ENCODE data around the gene CIT. TPM values are rescaled to one million over a fixed set of nuclear protein-coding genes. Genes with fewer than 3 reads are reported as not detected.

The CIT gene, protein sequence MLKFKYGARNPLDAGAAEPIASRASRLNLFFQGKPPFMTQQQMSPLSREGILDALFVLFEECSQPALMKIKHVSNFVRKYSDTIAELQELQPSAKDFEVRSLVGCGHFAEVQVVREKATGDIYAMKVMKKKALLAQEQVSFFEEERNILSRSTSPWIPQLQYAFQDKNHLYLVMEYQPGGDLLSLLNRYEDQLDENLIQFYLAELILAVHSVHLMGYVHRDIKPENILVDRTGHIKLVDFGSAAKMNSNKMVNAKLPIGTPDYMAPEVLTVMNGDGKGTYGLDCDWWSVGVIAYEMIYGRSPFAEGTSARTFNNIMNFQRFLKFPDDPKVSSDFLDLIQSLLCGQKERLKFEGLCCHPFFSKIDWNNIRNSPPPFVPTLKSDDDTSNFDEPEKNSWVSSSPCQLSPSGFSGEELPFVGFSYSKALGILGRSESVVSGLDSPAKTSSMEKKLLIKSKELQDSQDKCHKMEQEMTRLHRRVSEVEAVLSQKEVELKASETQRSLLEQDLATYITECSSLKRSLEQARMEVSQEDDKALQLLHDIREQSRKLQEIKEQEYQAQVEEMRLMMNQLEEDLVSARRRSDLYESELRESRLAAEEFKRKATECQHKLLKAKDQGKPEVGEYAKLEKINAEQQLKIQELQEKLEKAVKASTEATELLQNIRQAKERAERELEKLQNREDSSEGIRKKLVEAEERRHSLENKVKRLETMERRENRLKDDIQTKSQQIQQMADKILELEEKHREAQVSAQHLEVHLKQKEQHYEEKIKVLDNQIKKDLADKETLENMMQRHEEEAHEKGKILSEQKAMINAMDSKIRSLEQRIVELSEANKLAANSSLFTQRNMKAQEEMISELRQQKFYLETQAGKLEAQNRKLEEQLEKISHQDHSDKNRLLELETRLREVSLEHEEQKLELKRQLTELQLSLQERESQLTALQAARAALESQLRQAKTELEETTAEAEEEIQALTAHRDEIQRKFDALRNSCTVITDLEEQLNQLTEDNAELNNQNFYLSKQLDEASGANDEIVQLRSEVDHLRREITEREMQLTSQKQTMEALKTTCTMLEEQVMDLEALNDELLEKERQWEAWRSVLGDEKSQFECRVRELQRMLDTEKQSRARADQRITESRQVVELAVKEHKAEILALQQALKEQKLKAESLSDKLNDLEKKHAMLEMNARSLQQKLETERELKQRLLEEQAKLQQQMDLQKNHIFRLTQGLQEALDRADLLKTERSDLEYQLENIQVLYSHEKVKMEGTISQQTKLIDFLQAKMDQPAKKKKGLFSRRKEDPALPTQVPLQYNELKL (N-terminal part only)
- 67.9 TPM for total RNA-seq (2021; ENCODE audit: unreplicated experiment)
- polyA plus RNA-seq (2012; ENCODE audit: insufficient read length) = 22.4 TPM
- percentile 84 among the genes with signal in this experiment for Bru-seq, nascent RNA
- BruChase-seq, experiment 1, labeled RNA remaining after a 2-hour chase = percentile 71 among the genes with signal in this experiment
- percentile 76 among the genes with signal in this experiment for BruChase-seq, experiment 2, labeled RNA remaining after a 6-hour chase
- long read RNA-seq, partial matches to known transcripts = 11 of 87 reads
- long read RNA-seq, other reads (novel, unspliced or antisense) = 76 of 87 reads

- no peak for TF ChIP-seq REST (IDR thresholded peaks at IDR 0.05; ENCODE audit: insufficient read depth in 1 of 2, low read depth in 2 of 2, low read length in 1 of 2)
- peak; percentile 42; the same call in 1 of the 2 replicates for TF ChIP-seq TCF7L2 (IDR thresholded peaks at IDR 0.05; ENCODE audit: low read depth, low read length)
- peak; percentile 92 for TF ChIP-seq SIN3A (IDR thresholded peaks at IDR 0.05; ENCODE audit: borderline replicate concordance, insufficient read depth, low read depth, low read length)
- no peak for TF ChIP-seq CTCF (IDR thresholded peaks at IDR 0.05)
- peak; percentile 76 for TF ChIP-seq POLR2AphosphoS5 (IDR thresholded peaks at IDR 0.05; ENCODE audit: low read depth, low read length)
- H3K27ac ChIP-seq (ENCODE audit: low read length) = peak within 1 kb of the TSS; percentile 91
- in situ Hi-C loops (cut with HindIII; ENCODE audit: low pct_unique_long_range_greater_than_20kb, low sequenced_read_pairs) = no loop called here
- no peaks in the 10 kb centered on the region for H3K27me3 ChIP-seq (ENCODE audit: control insufficient read depth, insufficient read depth, low read length)
- CTCF ChIA-PET = interaction anchor here (0.5 kb wide), 1 partner anchor 95 kb away, joined by 3 read pairs; no protein-coding TSS in a partner anchor
- H3K4me1 ChIP-seq (ENCODE audit: control insufficient read depth, insufficient read depth, low read length) = peaks cover 10% of the 10 kb centered on the region; the same call in 1 of the 2 replicates
- peak within 1 kb of the TSS; percentile 87 to 90 for H3K4me3 ChIP-seq (ENCODE audit: low read depth in 2 of 2, low read length in 2 of 2)
- intact Hi-C loops (cut with micrococcal nuclease; ENCODE audit: unreplicated experiment) = no loop called here
- H3K9me3 ChIP-seq (ENCODE audit: control insufficient read depth, insufficient read depth, low read depth, low read length) = no peaks in the 10 kb centered on the region
- ATAC-seq (peak; percentile 100), DNase-seq (ENCODE audit: low read depth, low spot score) (peak; percentile 75)
- peaks cover 7% of the 10 kb centered on the region for H3K36me3 ChIP-seq (ENCODE audit: control insufficient read depth, insufficient read depth, low read length)
- TSS peak; percentile 72 for BruUV-seq (replicated peaks)
- POLR2A ChIA-PET = interaction anchor here (0.5 kb wide), 1 partner anchor 1833 kb away, joined by 5 read pairs; no protein-coding TSS in a partner anchor
These were observed at the start of gene CIT for GRCh38 chr12:119876761-119877638. CIT (minus strand) TSS chr12:119877320; CDS start chr12:119876168, 1,152 bp downstream.
